ENCODE results near the gene MLLT1.

Gene MLLT1

GRCh38 chr19:6226012-6226411 is 53.8 kb downstream of the MLLT1 start:
- H3K4me3 ChIP-seq (ENCODE audit: low read depth, low read length): no peak overlapping the region
- no peaks in the 10 kb centered on the region for H3K27me3 ChIP-seq
- no peak for DNase-seq
- H3K36me3 ChIP-seq: peaks cover 54% of the 10 kb centered on the region
- no peak for TF ChIP-seq CTCF (IDR thresholded peaks at IDR 0.05; ENCODE audit: low read depth, low read length)
- no peaks in the 10 kb centered on the region for H3K9me3 ChIP-seq
- H3K4me1 ChIP-seq: no peaks in the 10 kb centered on the region

GRCh38 chr19:6225232-6225865 is 54.4 kb downstream of the MLLT1 start:
- no peaks in the 10 kb centered on the region for H3K4me1 ChIP-seq
- no peak overlapping the region for H3K4me3 ChIP-seq (ENCODE audit: low read depth, low read length)
- H3K9me3 ChIP-seq: no peaks in the 10 kb centered on the region
- peaks cover 54% of the 10 kb centered on the region for H3K36me3 ChIP-seq
- TF ChIP-seq CTCF (IDR thresholded peaks at IDR 0.05; ENCODE audit: low read depth, low read length): no peak
- H3K27me3 ChIP-seq: no peaks in the 10 kb centered on the region
- no peak for DNase-seq

GRCh38 chr19:6224308-6224675 is 55.5 kb downstream of the MLLT1 start:
- no peak for DNase-seq
- H3K36me3 ChIP-seq: peaks cover 54% of the 10 kb centered on the region

GRCh38 chr19:6223461-6224307 is 56.1 kb downstream of the MLLT1 start:
- no peak for TF ChIP-seq CTCF (IDR thresholded peaks at IDR 0.05; ENCODE audit: low read depth, low read length)
- no peaks in the 10 kb centered on the region for H3K27me3 ChIP-seq
- no peak overlapping the region for H3K4me3 ChIP-seq (ENCODE audit: low read depth, low read length)
- no peak for DNase-seq
- no peaks in the 10 kb centered on the region for H3K9me3 ChIP-seq
- H3K4me1 ChIP-seq: peaks cover 13% of the 10 kb centered on the region
- H3K36me3 ChIP-seq: peaks cover 56% of the 10 kb centered on the region

More at GRCh38 chr19:6224308-6224675, 55.5 kb downstream of the MLLT1 start:
- H3K4me1 ChIP-seq: peaks cover 7% of the 10 kb centered on the region
- TF ChIP-seq CTCF (IDR thresholded peaks at IDR 0.05; ENCODE audit: low read depth, low read length): no peak
- H3K4me3 ChIP-seq (ENCODE audit: low read depth, low read length): no peak overlapping the region
- H3K27me3 ChIP-seq: no peaks in the 10 kb centered on the region
- no peaks in the 10 kb centered on the region for H3K9me3 ChIP-seq

GRCh38 chr19:6222884-6223283 is 56.9 kb downstream of the MLLT1 start:
- Histone ChIP-seq H3K4me1 (peaks cover 20% of the 10 kb centered on the region), H3K27me3 (no peaks in the 10 kb centered on the region)
- TF ChIP-seq CTCF (IDR thresholded peaks at IDR 0.05; ENCODE audit: low read depth, low read length): no peak

More at GRCh38 chr19:6222884-6223283, 56.9 kb downstream of the MLLT1 start:
- H3K36me3 ChIP-seq: peaks cover 56% of the 10 kb centered on the region
- DNase-seq: no peak
- H3K4me3 ChIP-seq (ENCODE audit: low read depth, low read length): no peak overlapping the region
- no peaks in the 10 kb centered on the region for H3K9me3 ChIP-seq

All from BE2C (cell line).